COR-L47 (cell line): Measurements from ENCODE around the gene ADAM17.

Experiments used
- DNase-seq: peaks from one replicate; lab custom pipeline; 2025; lab: John Stamatoyannopoulos, UW

Gene ADAM17

DNA sequence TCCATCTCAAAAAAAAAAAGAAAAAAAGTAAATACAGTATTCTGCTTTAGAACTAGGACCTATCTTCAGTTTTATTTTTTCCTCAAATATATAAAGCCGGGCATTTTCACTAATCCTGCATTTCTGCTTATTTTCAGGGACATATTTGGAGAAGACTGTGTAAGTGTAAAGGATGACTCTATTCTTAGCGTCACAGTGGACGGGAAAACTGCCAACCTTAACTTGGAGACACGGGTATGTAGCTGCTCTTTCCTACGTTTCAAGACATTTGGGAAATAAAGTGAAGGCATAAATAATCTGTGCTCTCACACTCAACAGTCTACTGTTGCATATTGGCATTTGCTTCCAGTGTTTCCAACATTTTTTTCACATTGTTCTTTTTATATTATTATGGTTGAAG, 84.4 kb downstream of the ADAM17 start:
- no peak for DNase-seq

DNA sequence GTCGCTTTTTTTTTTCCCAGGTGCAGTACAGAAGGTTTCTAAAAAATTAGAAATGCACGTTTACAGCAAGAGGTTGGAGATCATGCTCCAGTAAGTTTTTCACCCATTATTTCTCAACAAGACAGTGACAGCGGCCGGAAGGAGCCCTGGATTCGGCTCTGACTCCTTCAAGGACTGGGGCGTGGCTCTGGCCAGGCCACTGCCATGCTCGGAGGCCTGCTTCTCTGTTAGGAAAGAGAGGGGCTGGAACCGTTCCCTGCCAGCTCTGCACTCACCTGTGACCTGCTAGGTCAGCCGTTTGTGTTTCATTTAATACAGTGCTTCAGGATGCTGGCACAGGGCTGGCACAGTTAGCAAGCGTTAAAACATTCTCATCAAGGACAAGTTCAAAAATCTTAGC, 87.9 kb downstream of the ADAM17 start:
- no peak for DNase-seq

- no peak for DNase-seq
Observed at GRCh38 chr2:9466147-9466683, 89.4 kb downstream of the ADAM17 start.

GRCh38 chr2:9465170-9465569, 90.5 kb downstream of the ADAM17 start:
- no peak for DNase-seq

- DNase-seq: no peak
Observed at GRCh38 chr2:9463698-9464034, 92.0 kb downstream of the ADAM17 start.

DNA sequence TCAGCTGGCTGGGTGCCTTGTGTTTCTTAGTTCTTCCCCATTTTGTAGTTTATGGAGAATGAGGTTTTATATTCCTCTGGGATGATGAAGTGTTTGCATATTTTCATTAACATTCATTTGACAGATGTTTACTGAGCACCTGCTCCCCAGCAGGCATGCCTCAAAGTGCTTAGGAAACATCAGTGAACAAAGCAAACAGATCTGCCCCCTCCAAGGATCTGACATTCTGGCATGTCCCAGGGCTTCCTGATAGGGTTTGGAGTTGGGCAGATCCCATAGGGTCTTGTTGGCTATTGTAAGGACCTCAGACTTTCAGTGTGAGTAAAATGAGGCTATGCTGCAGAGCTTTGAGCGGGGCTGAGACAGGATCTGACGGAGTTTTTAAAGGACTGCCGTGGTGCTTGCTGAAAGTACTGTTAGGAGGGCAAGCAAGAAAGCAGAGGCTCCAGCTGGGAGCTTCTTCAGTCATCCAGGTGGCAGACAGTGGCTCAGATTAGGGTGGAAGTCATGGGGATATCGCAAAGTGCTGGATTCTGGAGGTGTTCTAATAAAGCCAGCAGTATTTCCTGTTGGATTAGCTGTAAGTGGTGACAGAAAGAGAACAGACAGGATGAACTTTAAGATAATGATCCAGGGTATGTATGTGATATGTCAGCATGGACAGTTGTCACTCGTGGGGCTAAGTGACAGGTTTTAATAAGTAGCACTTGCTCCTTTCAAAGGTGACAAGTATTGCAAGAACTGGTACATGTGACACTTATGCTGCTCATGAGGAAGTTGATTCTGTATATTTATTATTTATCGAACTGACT, 92.5 kb downstream of the ADAM17 start:
- no peak for DNase-seq

DNA sequence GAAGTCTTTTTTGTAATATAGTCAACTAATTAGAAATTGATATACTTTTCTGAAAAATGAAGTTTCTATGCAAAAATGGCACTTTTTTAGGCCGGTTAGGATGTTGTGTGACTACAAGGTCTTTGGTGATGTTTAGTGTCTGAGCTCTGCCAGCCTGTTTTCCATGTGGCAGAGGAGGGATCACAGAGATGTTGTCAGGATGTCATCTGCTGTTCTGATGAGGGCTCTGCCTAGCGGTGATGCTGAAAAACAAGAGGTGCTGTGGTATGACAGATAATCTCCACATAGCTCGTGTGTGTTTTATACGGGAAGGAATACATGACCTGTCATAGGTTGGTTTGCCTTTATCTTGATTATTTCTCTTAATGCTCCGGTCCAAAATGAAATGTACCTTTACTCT, 93.3 kb downstream of the ADAM17 start:
- DNase-seq: no peak

DNA sequence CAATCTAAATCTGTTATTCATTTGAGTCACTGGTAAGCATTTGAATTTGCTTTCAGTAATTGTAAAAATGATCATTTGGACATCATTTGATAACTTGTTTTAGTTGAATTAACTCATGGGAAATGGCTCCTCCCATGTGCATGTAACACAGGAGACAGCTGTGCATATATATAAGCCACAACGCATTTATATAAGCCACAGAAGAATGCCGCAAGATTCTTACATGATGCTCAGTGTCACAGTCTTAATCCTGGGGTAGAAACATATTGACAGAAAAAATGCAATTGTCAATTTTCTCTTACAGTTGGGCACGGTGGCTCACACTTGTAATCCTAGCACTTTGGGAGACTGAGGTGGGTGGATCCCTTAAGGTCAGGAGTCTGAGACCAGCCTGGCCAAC, 94.6 kb downstream of the ADAM17 start:
- DNase-seq: no peak

DNA sequence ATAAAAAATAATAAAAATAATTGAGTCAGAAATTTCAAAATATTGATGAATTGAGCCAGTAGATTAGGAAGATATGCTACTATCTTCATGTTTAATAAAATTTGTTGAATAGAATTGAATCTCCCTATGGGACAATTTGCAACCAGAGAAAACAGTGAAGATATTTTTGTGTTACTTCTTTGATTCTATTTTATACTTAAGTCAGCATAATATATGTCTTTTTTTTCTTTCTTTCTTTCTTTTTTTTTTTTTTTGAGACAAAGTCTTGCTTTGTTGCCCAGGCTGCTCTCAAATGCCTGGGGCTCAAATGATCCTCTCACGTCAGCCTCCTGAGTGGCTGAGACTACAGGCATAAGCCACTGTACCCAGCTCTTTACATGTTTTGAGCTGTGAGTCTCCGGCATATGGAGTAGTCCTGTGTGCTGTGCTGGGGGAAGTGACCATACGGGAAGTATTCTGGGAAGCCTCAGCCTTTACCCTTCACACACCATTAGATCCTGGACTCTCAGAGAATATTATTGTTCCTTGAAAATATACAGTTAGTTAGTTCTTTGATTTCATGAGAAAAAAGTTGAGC, 95.1 kb downstream of the ADAM17 start:
- DNase-seq: no peak

GRCh38 chr2:9451231-9451630, 104.4 kb downstream of the ADAM17 start:
- no peak for DNase-seq

- no peak for DNase-seq
Observed at GRCh38 chr2:9445089-9445488, 110.5 kb downstream of the ADAM17 start.

DNA sequence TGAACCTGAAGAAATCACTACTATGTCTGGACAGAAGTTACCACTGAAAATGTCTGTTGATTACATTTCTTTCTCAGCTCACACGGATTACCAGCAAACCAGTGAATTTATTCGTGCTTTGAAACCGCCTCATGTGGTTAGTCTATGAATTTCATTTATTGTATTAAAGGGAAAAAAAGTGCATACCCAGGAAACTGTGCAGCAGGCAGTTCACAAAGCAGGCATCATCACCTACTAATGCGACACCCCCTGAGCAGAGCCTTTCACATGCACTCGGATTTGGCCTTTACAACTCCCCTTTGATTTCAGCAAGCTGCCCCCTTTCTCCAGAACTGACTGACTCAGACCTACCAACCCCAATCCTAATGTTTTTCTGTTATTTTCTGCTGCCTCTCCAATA, 112.1 kb downstream of the ADAM17 start:
- DNase-seq: no peak

- no peak for DNase-seq
Observed at GRCh38 chr2:9441556-9441955, 114.1 kb downstream of the ADAM17 start.

- DNase-seq: no peak
Observed at GRCh38 chr2:9440058-9440727, 115.4 kb downstream of the ADAM17 start.

DNA sequence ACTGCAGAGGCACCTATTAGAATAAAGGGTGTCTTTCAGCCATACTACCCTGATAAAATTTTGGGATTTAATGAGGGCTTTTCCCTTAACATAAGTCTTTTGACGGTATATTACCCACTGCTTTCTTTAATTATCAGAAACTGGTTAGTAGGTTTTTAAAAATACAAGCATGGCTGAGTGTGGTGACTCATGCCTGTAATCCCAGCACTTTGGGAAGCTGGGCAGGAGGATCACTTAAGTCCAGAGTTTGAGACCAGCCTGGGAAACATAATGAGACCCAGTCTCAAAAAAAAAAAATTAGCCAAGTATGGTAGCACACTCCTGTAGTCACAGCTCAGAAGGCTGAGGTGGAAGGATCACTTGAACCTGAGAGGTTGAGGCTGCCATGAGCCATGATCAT, 116.1 kb downstream of the ADAM17 start:
- DNase-seq: no peak
